ENCODE data around the gene CACNG6. TPM values are rescaled to one million over a fixed set of nuclear protein-coding genes. Genes with fewer than 3 reads are reported as not detected.

The CACNG6 gene
- total and polyA plus RNA-seq, 2 donors (not counting 1 experiment from before 2014, with no cell fraction given): under 0.01 TPM; not detected in 1

DNA sequence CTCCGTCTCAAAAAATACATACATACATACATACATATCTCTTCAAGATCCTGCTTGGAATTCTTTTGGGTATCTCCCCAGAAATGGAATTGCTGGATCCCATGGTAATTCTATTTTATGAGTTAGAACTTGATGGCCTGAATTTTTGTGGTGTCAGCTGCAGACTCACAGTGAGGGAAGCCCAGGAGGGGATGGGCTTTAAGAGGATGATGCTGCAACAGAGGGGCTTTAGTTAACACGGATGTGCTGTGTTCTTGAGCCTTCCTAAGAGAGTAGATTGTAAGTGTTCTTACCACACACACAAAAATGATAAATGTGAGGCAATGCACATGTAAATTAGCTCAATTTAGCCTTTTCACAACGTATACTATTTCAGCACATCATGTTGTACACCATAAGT is 31.8 kb downstream of the CACNG6 start:
- Histone ChIP-seq H3K79me2 (ENCODE audit: control insufficient read depth, insufficient read depth, low read length) (no peaks in the 10 kb centered on the region), H3K4me2 (ENCODE audit: extremely low read depth, insufficient read depth, low read length) (no peak overlapping the region), H3K27me3 (ENCODE audit: control insufficient read depth, insufficient read depth, low read length) (no peaks in the 10 kb centered on the region), H3K27ac (ENCODE audit: insufficient read depth, low read length) (no peak overlapping the region), H4K20me1 (ENCODE audit: control insufficient read depth, extremely low read depth, insufficient read depth, low read length) (no peaks in the 10 kb centered on the region), H3K36me3 (ENCODE audit: control insufficient read depth, insufficient read depth, low read length) (no peaks in the 10 kb centered on the region), H3K9ac (ENCODE audit: insufficient read depth, low read length) (no peak overlapping the region), H3K4me1 (ENCODE audit: control insufficient read depth, extremely low read depth, insufficient read depth, low read length) (no peaks in the 10 kb centered on the region), H2AFZ (ENCODE audit: low read length) (no peak overlapping the region), H3K9me3 (ENCODE audit: control insufficient read depth, insufficient read depth, low read depth, low read length) (no peaks in the 10 kb centered on the region), H3K4me3 (replicated peaks in 1 of 4; ENCODE audit: control extremely low read depth in 1 of 4, insufficient read depth in 1 of 4, low read depth in 3 of 4, low read length in 4 of 4) (no peak overlapping the region)
- TF ChIP-seq EZH2 (IDR thresholded peaks at IDR 0.05; ENCODE audit: low read length, missing control alignments): no peak
- TF ChIP-seq, protein P1, sequence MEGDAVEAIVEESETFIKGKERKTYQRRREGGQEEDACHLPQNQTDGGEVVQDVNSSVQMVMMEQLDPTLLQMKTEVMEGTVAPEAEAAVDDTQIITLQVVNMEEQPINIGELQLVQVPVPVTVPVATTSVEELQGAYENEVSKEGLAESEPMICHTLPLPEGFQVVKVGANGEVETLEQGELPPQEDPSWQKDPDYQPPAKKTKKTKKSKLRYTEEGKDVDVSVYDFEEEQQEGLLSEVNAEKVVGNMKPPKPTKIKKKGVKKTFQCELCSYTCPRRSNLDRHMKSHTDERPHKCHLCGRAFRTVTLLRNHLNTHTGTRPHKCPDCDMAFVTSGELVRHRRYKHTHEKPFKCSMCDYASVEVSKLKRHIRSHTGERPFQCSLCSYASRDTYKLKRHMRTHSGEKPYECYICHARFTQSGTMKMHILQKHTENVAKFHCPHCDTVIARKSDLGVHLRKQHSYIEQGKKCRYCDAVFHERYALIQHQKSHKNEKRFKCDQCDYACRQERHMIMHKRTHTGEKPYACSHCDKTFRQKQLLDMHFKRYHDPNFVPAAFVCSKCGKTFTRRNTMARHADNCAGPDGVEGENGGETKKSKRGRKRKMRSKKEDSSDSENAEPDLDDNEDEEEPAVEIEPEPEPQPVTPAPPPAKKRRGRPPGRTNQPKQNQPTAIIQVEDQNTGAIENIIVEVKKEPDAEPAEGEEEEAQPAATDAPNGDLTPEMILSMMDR (conservative IDR thresholded peaks at IDR 0.05 in 1 of 2, IDR thresholded peaks at IDR 0.05 in 1 of 2; ENCODE audit: low read depth in 1 of 2, low read length in 2 of 2): no peak
- no peak for DNase-seq (ENCODE audit: low read depth in 2 of 2)

DNA sequence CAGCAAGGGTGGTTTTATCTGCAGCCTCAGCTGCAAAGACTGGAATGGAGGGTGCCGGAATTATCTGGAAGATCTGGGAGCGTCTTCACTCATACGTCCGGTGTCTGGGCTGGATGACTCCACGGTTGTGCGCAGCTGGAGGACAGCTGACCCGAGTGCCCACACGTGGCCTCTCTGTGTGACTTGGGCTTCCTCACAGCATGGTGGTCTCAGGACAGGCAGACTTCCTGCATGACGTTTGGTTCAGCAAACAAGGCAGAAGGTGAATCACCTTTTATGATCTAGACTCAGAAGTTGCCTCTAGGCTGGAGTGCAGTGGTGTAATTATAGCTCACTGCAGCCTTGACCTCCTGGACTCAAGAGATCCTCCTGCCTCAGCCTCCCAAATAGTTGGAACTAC is 33.2 kb downstream of the CACNG6 start:
- Histone ChIP-seq H3K36me3 (ENCODE audit: control insufficient read depth, insufficient read depth, low read length) (no peaks in the 10 kb centered on the region), H4K20me1 (ENCODE audit: control insufficient read depth, extremely low read depth, insufficient read depth, low read length) (no peaks in the 10 kb centered on the region), H3K4me2 (ENCODE audit: extremely low read depth, insufficient read depth, low read length) (no peak overlapping the region), H3K4me1 (ENCODE audit: control insufficient read depth, extremely low read depth, insufficient read depth, low read length) (no peaks in the 10 kb centered on the region), H3K9ac (ENCODE audit: insufficient read depth, low read length) (no peak overlapping the region), H3K27me3 (ENCODE audit: control insufficient read depth, insufficient read depth, low read length) (no peaks in the 10 kb centered on the region), H3K27ac (ENCODE audit: insufficient read depth, low read length) (no peak overlapping the region), H3K4me3 (replicated peaks in 1 of 4; ENCODE audit: control extremely low read depth in 1 of 4, insufficient read depth in 1 of 4, low read depth in 3 of 4, low read length in 4 of 4) (no peak overlapping the region), H3K9me3 (ENCODE audit: control insufficient read depth, insufficient read depth, low read depth, low read length) (no peaks in the 10 kb centered on the region), H2AFZ (ENCODE audit: low read length) (no peak overlapping the region), H3K79me2 (ENCODE audit: control insufficient read depth, insufficient read depth, low read length) (no peaks in the 10 kb centered on the region)
- TF ChIP-seq, protein P1 (conservative IDR thresholded peaks at IDR 0.05 in 1 of 2, IDR thresholded peaks at IDR 0.05 in 1 of 2; ENCODE audit: low read depth in 1 of 2, low read length in 2 of 2): no peak
- TF ChIP-seq EZH2 (IDR thresholded peaks at IDR 0.05; ENCODE audit: low read length, missing control alignments): no peak
- no peak for DNase-seq (ENCODE audit: low read depth in 2 of 2)

DNA sequence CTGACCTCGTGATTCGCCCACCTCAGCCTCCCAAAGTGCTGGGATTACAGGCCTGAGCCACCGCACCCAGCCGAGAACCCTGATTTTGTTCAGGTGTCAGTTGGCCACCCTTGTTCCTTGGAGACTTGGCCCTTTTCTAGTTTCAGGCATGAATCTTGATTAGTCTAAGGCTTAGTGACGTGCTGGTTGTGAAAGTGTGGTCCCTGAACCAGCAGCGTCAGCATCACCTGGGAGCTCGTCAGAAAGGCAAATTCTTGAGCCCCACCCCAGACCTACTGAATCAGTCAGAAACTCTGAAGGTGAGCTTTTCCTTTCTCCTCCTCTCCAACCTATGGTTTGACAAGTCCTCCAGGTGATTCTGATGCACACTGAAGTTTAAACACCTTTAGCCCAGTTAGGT is 35.2 kb downstream of the CACNG6 start:
- Histone ChIP-seq H3K36me3 (ENCODE audit: control insufficient read depth, insufficient read depth, low read length) (no peaks in the 10 kb centered on the region), H3K79me2 (ENCODE audit: control insufficient read depth, insufficient read depth, low read length) (no peaks in the 10 kb centered on the region), H3K9me3 (ENCODE audit: control insufficient read depth, insufficient read depth, low read depth, low read length) (no peaks in the 10 kb centered on the region), H3K27me3 (ENCODE audit: control insufficient read depth, insufficient read depth, low read length) (no peaks in the 10 kb centered on the region), H4K20me1 (ENCODE audit: control insufficient read depth, extremely low read depth, insufficient read depth, low read length) (no peaks in the 10 kb centered on the region), H2AFZ (ENCODE audit: low read length) (no peak overlapping the region), H3K9ac (ENCODE audit: insufficient read depth, low read length) (no peak overlapping the region), H3K4me1 (ENCODE audit: control insufficient read depth, extremely low read depth, insufficient read depth, low read length) (no peaks in the 10 kb centered on the region), H3K4me3 (replicated peaks in 1 of 4; ENCODE audit: control extremely low read depth in 1 of 4, insufficient read depth in 1 of 4, low read depth in 3 of 4, low read length in 4 of 4) (no peak overlapping the region), H3K4me2 (ENCODE audit: extremely low read depth, insufficient read depth, low read length) (no peak overlapping the region), H3K27ac (ENCODE audit: insufficient read depth, low read length) (no peak overlapping the region)
- no peak for DNase-seq (ENCODE audit: low read depth in 2 of 2)
- no peak for TF ChIP-seq EZH2 (IDR thresholded peaks at IDR 0.05; ENCODE audit: low read length, missing control alignments)
- TF ChIP-seq, protein P1 (conservative IDR thresholded peaks at IDR 0.05 in 1 of 2, IDR thresholded peaks at IDR 0.05 in 1 of 2; ENCODE audit: low read depth in 1 of 2, low read length in 2 of 2): no peak
